Nephron progenitor cell (in vitro differentiated cells): ENCODE measurements around the gene SRM.

Source experiments
- DNase-seq: peaks from one replicate; pipeline ENCODE4 v3.0.0; 2021
- H3K27ac Mint-ChIP-seq: 2 replicates; pipeline ENCODE4 v1.8.0; 2021; ENCODE audit warnings: mild to moderate bottlenecking, moderate library complexity, mixed read lengths
- H3K27me3 Mint-ChIP-seq: 2 replicates; pipeline ENCODE4 v1.8.0; 2021; ENCODE audit warnings: mild to moderate bottlenecking, low read depth, mixed read lengths; ENCODE audit not compliant: poor library complexity
- H3K36me3 Mint-ChIP-seq: 2 replicates; pipeline ENCODE4 v1.8.0; 2021; ENCODE audit warnings: low read depth, mixed read lengths
- H3K4me1 Mint-ChIP-seq: 2 replicates; pipeline ENCODE4 v1.8.0; 2021; ENCODE audit warnings: mixed read lengths
- H3K4me3 Mint-ChIP-seq: 2 replicates; pipeline ENCODE4 v1.8.0; 2021; ENCODE audit warnings: mild to moderate bottlenecking, moderate library complexity, mixed read lengths
- H3K9me3 Mint-ChIP-seq: 2 replicates; pipeline ENCODE4 v1.8.0; 2021; ENCODE audit warnings: mild to moderate bottlenecking, moderate library complexity, mixed read lengths
- CTCF ChIP-seq: fragments of 200-600 bp; sonication (generic); IDR thresholded peaks from 2 replicates; pipeline ENCODE4 v1.5.0; 2021; ENCODE audit warnings: antibody characterized with exemption

Gene SRM

DNA sequence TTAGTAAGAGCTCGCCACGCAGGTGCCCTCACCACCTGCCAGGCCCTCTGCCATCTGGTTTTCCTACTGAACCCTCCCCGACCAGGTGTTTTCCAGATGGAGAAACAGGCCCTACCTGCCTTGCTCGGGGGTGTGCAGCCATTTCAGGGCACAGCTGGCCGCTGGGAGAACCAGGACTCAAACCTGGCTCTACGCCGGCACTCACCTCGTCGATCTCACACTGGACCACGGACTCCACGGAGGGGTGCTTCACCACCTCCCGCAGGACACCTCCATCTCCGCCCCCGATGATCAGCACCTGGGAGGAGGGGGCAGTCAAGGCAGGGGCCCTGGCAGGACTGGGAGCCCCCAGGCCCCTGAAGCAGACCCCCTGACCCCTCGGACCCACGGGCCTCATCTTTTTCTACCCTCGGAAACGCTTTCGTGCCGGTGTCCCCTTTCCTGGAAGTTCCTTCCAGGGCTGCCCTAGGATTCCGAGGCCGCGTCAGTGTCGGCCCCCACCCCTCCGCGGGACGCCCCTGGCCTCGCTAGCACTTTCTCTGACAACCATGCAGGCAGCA lies 1.1 kb downstream of the SRM start:
- Mint-ChIP-seq H3K36me3 (peaks cover 25% of the 10 kb centered on the region), H3K27me3 (no peaks in the 10 kb centered on the region), H3K4me1 (peaks cover 31% of the 10 kb centered on the region), H3K4me3 (peak overlapping the region; percentile 96), H3K27ac (no peak overlapping the region), H3K9me3 (no peaks in the 10 kb centered on the region)
- TF ChIP-seq CTCF = no peak
- no peak for DNase-seq

- Mint-ChIP-seq H3K9me3 (no peaks in the 10 kb centered on the region), H3K36me3 (peaks cover 19% of the 10 kb centered on the region), H3K4me1 (peaks cover 31% of the 10 kb centered on the region), H3K27ac (no peak overlapping the region), H3K4me3 (peak overlapping the region; percentile 96), H3K27me3 (no peaks in the 10 kb centered on the region)
- TF ChIP-seq CTCF = no peak
- DNase-seq = no peak
Measured at GRCh38 chr1:11058026-11058425, 1.8 kb downstream of the SRM start.

DNA sequence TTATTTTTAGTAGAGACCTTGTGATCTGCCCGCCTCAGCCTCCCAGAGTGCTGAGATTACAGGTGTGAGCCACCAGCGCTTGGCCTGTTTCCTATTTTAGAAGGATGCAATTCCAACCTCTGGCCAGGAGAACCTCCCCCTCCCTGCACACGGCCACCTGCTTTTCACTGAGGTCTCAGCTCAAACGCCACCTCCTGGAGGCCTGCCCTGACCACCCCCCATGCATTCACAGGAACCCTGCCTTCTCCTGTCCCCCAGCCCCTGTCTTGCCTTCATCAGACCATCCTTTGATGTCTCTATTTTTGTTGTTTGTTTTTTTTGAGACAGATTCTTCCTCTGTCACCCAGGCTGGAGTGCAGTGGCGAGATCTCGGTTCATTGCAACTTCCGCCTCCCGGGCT lies 2.3 kb downstream of the SRM start:
- Mint-ChIP-seq H3K9me3 (no peaks in the 10 kb centered on the region), H3K27ac (peak overlapping the region; percentile 80), H3K4me1 (peaks cover 27% of the 10 kb centered on the region), H3K27me3 (no peaks in the 10 kb centered on the region), H3K36me3 (peaks cover 19% of the 10 kb centered on the region), H3K4me3 (no peak overlapping the region)
- DNase-seq = no peak
- no peak for TF ChIP-seq CTCF

GRCh38 chr1:11056504-11056903 lies 3.3 kb downstream of the SRM start:
- H3K4me1 Mint-ChIP-seq = peaks cover 18% of the 10 kb centered on the region
- no peak overlapping the region for H3K27ac Mint-ChIP-seq
- H3K36me3 Mint-ChIP-seq = peaks cover 15% of the 10 kb centered on the region
- no peak overlapping the region for H3K4me3 Mint-ChIP-seq
- H3K27me3 Mint-ChIP-seq = no peaks in the 10 kb centered on the region
- TF ChIP-seq CTCF = no peak
- H3K9me3 Mint-ChIP-seq = no peaks in the 10 kb centered on the region
- no peak for DNase-seq

DNA sequence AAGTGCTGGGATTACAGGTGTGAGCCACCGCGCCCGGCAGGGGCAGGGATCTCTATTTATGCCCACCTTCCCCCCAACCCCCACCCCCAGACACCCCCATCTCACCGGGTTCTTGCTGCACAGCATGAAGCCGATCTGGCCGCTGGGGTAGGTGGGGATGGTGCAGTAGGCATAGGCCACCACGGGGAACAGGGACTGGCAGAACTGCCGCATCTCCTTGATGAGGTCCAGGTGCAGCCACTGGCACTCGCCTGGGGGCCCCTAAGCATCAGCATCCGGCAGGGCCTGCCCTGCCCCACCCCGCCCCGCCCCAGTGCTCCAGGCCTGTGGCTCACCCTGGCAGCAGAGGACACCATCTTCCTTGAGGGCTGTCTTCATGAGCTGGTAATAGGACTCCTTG lies 4.1 kb downstream of the SRM start:
- DNase-seq = no peak
- no peaks in the 10 kb centered on the region for H3K27me3 Mint-ChIP-seq
- H3K36me3 Mint-ChIP-seq = peaks cover 15% of the 10 kb centered on the region
- H3K9me3 Mint-ChIP-seq = no peaks in the 10 kb centered on the region
- no peak overlapping the region for H3K27ac Mint-ChIP-seq
- TF ChIP-seq CTCF = no peak
- H3K4me3 Mint-ChIP-seq = no peak overlapping the region
- peaks cover 13% of the 10 kb centered on the region for H3K4me1 Mint-ChIP-seq

DNA sequence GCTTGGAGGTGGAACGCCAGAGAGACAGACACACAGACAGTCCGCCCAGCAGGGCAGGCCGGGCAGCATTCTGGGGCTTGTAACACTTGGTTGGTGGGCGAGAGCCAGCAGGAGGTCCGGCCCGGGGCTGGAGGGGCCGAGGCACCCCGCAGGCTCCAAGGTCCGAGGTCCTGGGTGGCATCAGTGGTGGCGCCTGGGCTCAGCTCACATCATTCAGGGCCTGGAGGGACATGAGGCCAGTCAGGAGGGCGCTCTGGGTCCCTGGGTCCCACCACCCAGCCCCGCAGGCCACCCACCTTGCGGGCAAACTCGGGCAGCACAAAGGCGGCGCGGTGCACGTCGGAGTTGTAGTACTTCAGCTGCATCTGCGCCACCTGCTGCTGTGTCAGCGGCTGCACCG lies 5.2 kb downstream of the SRM start:
- no peak for TF ChIP-seq CTCF
- no peaks in the 10 kb centered on the region for H3K27me3 Mint-ChIP-seq
- DNase-seq = no peak

More for the DNA sequence above, 5.2 kb downstream of the SRM start:
- no peak overlapping the region for H3K4me3 Mint-ChIP-seq
- H3K9me3 Mint-ChIP-seq = no peaks in the 10 kb centered on the region
- no peak overlapping the region for H3K27ac Mint-ChIP-seq
- peaks cover 8% of the 10 kb centered on the region for H3K4me1 Mint-ChIP-seq
- peaks cover 15% of the 10 kb centered on the region for H3K36me3 Mint-ChIP-seq
